ENCODE results near the gene CENPO.
A peak's percentile ranks its signal among the peaks of the same experiment; 100 is the strongest.
"Not testable (repeated sequence)": the region's sequence is repeated elsewhere in the genome, so short reads cannot be mapped to it uniquely, and the experiment has no call there.

CENPO gene

GRCh38 chr2:24824071-24824588 lies 30.9 kb downstream of the CENPO start:
- DNase-seq (ENCODE audit: low spot score): no peak

GRCh38 chr2:24824966-24825882 lies 32.0 kb downstream of the CENPO start:
- DNase-seq (ENCODE audit: low spot score): peak; percentile 64

GRCh38 chr2:24825883-24826772 lies 32.9 kb downstream of the CENPO start:
- no peak for DNase-seq (ENCODE audit: low spot score)

GRCh38 chr2:24826773-24827145 lies 33.5 kb downstream of the CENPO start:
- no peak for DNase-seq (ENCODE audit: low spot score)

- peak; percentile 81 for DNase-seq (ENCODE audit: low spot score)
Measured at GRCh38 chr2:24827321-24828237, 34.4 kb downstream of the CENPO start.

GRCh38 chr2:24828238-24828996 lies 35.2 kb downstream of the CENPO start:
- no peak for DNase-seq (ENCODE audit: low spot score)

GRCh38 chr2:24830351-24830750 lies 37.1 kb downstream of the CENPO start:
- DNase-seq (ENCODE audit: low spot score): no peak

GRCh38 chr2:24830786-24831185 lies 37.6 kb downstream of the CENPO start:
- DNase-seq (ENCODE audit: low spot score): no peak

- DNase-seq (ENCODE audit: low spot score): no peak
Measured at GRCh38 chr2:24831221-24832072, 38.2 kb downstream of the CENPO start.

- no peak for DNase-seq (ENCODE audit: low spot score)
Measured at GRCh38 chr2:24832073-24832461, 38.8 kb downstream of the CENPO start.

GRCh38 chr2:24832521-24832920 lies 39.3 kb downstream of the CENPO start:
- DNase-seq (ENCODE audit: low spot score): no peak

GRCh38 chr2:24832931-24833701 lies 39.9 kb downstream of the CENPO start:
- DNase-seq (ENCODE audit: low spot score): no peak

GRCh38 chr2:24833821-24834732 lies 40.9 kb downstream of the CENPO start:
- no peak for DNase-seq (ENCODE audit: low spot score)

GRCh38 chr2:24834733-24835395 lies 41.6 kb downstream of the CENPO start:
- no peak for DNase-seq (ENCODE audit: low spot score)

- not testable (repeated sequence) for DNase-seq (ENCODE audit: low spot score)
Measured at GRCh38 chr2:24835411-24835810, 42.2 kb downstream of the CENPO start.

- DNase-seq (ENCODE audit: low spot score): no peak
Measured at GRCh38 chr2:24836206-24836605, 43.0 kb downstream of the CENPO start.

- DNase-seq (ENCODE audit: low spot score): no peak
Measured at GRCh38 chr2:24836706-24837105, 43.5 kb downstream of the CENPO start.

All from hematopoietic multipotent progenitor cell treated with erythropoietin and hydrocortisone succinate and interleukin-3 and kit ligand, for 17 days (in vitro differentiated cells).